Gastroesophageal sphincter (tissue), 3 donors: ENCODE data around the gene DCDC2B.

Experiments
- CTCF ChIP-seq, 4 experiments: fragments of 200-600 bp in 2 of 4; fragments of 450-650 bp in 2 of 4; sonication (generic) in 1 of 4; IDR thresholded peaks; one replicate each; pipeline ENCODE4 v1.5.1; 2017 to 2019; ENCODE audit warnings: antibody characterized with exemption in 4 of 4, mild to moderate bottlenecking in 2 of 4, moderate library complexity in 2 of 4
- EP300 ChIP-seq: sonication (generic); formaldehyde crosslinking; IDR thresholded peaks from one replicate; pipeline ENCODE4 v1.6.1; 2017; ENCODE audit warnings: antibody characterized with exemption, mild to moderate bottlenecking

- TF ChIP-seq CTCF (IDR thresholded peaks at IDR 0.05), result no peak
- no peak for TF ChIP-seq EP300
Measured at GRCh38 chr1:32199717-32200072, 9.2 kb upstream of the DCDC2B start.
